Fibroblast of skin of scalp (primary cell): ENCODE results near the gene CRTC1.
"Not testable (repeated sequence)": the region's sequence is repeated elsewhere in the genome, so short reads cannot be mapped to it uniquely, and the experiment has no call there.

ENCODE experiments used
- DNase-seq: peaks from one replicate; pipeline ENCODE4 v3.0.0-alpha.2; 2013

The CRTC1 gene

GRCh38 chr19:18669524-18669817 is 14.0 kb upstream of the CRTC1 start:
- DNase-seq: no peak

DNA sequence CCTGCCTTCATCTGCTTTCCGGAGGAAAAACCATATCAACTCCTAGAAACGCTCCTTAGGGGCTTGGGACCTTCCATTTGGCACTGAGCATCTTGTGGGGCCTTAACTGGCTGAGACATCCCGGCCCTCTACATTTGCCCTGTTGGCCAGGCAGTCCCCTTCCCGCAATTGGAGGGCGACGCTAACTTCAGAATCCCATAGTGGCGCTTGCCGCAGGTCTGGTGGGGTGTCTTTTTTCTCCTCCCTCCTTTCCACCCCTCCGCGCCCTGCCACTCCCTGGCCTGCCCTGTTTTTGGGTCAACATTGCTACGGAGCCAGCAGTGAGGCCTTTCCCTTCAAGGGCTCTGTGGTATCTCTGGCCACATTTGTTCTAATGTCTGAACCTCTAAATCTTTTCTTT is 13.6 kb upstream of the CRTC1 start:
- no peak for DNase-seq

DNA sequence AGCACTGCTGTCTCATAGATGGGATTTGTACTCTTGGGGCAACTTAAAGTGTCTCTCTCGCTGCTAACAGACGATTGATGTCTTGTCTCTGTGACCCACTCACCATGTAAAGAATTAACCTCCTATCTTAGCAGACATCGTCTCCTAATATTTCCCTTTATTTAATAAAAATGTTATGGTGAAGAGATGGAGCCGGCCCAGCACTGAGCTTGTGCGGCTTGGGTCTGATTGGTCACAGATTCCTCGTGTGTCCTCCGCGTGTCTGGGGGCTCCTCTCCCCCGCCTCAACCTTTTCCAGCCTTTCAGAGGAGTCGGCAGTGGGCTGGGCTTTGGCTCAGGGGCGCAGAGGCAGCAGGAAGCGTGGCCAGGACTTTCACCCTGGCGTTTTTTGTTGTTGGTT is 13.2 kb upstream of the CRTC1 start:
- no peak for DNase-seq

DNA sequence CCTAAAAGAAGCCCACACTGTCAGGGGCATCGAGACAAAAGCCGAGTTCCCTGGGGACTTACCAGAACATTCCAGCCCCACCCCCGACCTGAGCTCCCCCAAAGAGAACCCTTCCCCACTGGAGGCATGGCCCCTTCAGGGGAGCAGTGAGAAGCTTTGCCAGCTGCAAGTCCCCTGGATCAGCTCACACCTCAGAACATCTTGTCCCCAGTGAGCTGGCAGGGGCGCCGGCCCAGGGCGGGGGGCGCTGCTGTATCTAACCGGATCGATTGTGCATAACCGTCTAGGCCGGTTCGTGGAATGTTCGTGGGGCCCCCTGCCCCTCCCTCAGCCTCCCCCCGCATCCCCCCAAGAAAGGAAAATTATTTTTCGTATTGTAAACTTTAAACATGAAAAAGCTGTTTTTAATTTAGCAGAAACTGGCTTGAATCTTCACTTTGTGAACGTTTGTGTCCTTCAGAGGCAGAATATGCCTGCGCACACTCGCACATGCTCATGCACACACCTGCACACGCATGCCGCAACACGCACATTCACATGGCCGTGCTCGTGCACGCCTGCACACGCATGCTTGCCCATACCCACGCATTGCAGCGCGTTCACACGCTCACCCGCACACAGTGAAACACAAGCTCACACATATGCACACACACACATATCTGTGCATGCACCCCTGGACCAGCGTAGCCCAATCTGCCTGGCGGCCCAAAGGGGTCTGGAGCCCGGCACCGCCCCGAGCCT is 12.0 kb upstream of the CRTC1 start:
- DNase-seq: no peak

- DNase-seq: no peak
Measured at GRCh38 chr19:18672044-18672451, 11.4 kb upstream of the CRTC1 start.

GRCh38 chr19:18672606-18673337 is 10.7 kb upstream of the CRTC1 start:
- DNase-seq: peak; percentile 22

DNA sequence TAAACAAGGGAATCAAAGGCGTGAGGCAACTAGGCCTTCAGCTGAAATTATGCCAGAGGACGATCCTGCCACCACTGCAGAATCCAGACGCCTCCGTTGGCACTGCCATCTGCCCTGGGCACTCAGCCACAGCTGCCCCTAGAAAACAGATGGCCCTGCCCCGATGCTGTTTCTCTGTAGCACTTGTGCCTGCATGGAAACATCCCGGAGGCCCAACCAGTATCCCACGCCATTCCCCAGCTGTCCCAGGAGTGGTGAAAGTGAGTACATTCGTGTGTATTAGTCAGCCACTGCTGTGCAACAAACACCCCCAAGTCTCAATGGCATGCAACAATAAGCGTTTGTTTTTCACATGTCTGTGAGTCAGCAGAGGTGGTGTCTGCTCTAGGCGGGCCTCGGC is 8.9 kb upstream of the CRTC1 start:
- DNase-seq: no peak

GRCh38 chr19:18675779-18676178 is 7.7 kb upstream of the CRTC1 start:
- no peak for DNase-seq

DNA sequence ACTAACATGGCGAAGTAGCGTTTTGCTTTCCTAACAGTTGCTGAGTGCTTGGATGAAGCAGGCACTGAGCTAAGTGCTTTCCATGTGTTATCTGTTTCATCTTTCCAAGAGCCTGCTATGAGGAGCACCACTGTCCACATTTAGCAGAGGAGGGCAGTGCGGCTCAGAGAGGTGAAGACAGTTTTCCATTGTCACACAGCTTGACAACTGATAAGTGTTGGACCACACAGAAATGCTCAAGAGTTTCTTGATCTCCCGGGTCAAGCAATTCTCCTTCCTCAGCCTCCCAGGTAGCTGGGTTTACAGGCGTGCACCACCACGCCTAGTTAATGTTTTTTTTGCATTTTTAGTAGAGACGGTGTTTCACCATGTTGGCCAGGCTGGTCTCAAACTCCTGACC is 6.8 kb upstream of the CRTC1 start:
- DNase-seq: no peak

DNA sequence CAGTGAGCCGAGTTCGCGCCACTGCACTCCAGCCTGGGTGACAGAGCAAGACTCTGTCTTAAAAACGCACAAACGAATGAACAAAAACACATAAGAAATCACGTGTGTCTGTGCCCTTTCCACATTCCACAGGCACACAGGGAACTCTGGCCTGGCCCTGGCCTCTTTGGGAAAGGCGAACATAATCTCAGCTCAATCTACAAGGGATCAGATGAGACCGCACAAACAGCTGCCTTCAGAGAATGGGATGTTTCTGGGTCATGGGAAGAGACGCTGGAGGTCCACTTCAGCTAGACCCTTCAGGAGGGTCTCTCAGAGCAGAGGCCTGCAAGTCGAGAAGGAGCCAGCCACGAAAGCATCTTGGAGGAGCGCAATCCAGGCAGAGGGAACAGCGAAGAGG is 6.3 kb upstream of the CRTC1 start:
- no peak for DNase-seq

DNA sequence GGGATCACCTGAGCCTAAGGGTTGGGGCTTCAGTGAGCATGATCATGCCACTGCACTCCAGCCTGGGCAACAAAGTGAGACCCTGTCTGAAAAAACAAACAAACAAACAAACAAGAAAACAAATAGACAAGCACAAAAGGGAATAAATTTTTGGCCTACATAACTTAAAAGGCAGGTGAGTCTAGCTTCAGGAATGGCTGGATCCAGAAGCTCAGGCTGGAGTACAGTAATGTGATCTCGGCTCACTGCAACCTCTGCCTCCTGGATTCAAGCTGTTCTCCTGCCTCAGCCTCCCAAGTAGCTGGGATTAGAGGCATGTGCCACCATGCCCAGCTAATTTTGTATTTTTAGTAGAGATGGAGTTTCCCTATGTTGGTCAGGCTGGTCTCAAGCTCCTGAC is 3.3 kb upstream of the CRTC1 start:
- not testable (repeated sequence) for DNase-seq

DNA sequence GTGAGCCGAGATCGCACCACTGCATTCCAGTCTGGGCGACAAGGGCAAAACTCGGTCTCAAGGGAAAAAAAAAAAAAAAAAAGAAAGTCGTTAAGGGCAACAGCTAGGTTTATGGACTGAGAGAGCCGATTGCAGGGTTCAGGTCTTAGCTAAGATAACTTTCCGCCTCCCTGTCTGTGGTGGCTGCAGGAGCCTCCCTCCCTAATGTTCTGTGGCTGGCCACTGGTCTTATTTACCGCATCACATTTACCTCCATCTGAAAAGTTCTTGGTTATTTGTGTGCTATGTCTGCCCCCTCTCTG is 722 bp upstream of the CRTC1 start:
- DNase-seq: no peak

GRCh38 chr19:18683958-18684641 is 620 bp downstream of the CRTC1 start:
- DNase-seq: no peak

DNA sequence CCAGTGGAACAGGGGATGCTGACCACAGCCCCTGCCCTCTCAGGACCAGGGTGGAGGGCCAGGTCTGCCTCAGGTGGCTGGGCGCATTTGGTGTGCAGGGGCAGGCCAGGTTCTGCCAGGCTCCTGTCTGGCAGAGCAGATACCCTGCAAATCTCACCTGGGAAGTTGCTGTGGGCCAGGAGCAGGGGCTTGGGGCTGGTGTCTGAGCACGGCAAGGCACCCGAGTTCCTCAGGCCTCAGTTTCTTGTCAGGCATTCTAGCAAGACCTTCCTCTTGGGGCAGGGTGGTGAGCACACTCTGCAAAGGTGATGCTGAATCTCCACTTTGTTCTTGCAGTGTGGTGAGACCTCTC is 1.1 kb downstream of the CRTC1 start:
- DNase-seq: no peak

DNA sequence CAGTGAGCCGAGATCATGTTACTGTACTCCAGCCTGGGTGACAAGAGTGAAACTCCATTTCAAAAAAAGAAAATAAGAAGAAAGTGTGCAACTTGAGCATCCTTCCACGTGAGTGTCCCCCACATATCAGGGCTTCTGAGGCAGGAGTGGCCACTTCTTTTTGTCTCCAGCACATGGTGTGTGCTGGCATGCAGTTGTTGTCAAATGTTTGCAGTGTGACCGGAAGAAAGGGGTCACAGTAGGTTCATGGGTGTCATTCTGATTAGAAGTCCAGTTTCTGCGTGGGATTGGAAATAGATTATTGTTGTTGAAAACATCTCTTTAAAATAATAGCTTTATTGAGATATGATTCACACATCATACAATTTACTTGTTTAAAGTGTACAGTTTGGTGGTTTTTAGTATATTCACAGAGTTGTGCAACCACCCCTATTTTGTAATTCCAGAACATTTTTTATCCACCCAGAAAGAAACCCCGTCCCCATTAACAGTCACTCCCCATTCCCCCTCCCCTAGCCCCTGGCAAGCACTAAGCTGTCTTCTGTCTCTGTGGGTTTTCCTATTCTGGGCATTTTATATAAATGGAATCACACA is 2.2 kb downstream of the CRTC1 start:
- no peak for DNase-seq

- DNase-seq: no peak
Measured at GRCh38 chr19:18687740-18688465, 4.4 kb downstream of the CRTC1 start.

- no peak for DNase-seq
Measured at GRCh38 chr19:18696023-18696422, 12.5 kb downstream of the CRTC1 start.

- no peak for DNase-seq
Measured at GRCh38 chr19:18697680-18698079, 14.2 kb downstream of the CRTC1 start.

DNA sequence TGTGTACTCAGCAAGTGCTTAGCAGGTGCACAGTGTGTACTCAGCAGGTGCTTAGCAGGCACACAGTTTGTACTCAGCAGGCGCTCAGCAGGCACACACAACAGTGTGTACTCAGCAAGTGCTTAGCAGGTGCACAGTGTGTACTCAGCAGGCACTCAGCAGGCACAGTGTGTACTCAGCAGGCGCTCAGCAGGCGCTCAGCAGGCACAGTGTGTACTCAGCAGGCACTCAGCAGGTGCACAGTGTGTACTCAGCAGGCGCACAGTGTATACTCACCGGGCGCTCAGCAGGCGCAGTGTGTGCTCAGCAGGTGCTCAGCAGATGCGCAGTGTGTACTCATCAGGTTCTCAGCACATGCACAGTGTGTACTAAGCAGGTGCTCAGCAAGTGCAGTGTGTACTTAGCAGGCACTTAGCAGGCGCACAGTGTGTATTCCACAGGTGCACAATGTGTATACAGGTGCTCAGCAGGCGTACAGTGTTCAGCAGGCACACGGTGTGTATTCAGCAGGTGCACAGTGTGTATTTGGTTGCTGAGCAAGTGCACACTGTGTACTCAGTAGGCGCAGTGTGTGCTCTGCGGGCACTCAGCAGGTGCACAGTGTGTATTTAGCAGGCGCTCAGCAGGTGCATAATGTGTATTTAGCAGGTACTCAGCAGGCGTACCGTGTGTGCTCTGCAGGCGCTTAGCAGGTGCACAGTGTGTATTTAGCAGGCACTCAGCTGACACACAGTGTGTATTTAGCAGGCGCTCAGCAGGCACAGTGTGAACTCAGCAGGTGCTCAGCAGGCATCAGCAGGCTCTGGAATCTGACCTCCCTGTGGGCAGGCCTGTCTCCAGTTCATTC is 15.1 kb downstream of the CRTC1 start:
- DNase-seq: no peak

GRCh38 chr19:18699403-18700054 is 16.0 kb downstream of the CRTC1 start:
- no peak for DNase-seq

GRCh38 chr19:18700501-18701249 is 17.2 kb downstream of the CRTC1 start:
- DNase-seq: peak; percentile 42
